HL-60 (cell line): ENCODE data around the gene UFM1.

ENCODE experiments used
- POLR2AphosphoS5 ChIP-seq: IDR thresholded peaks from 2 replicates; pipeline ENCODE4 v1.6.1; 2012; ENCODE audit warnings: low read depth
- SPI1 ChIP-seq: IDR thresholded peaks from 2 replicates; pipeline ENCODE4 v1.6.1; 2012; ENCODE audit warnings: low read depth, mild to moderate bottlenecking, borderline replicate concordance
- TF ChIP-seq, protein P1 (sequence below): IDR thresholded peaks from one replicate; pipeline ENCODE4 v1.5.1; 2011; ENCODE audit warnings: low read length, control low read depth, inconsistent platforms; ENCODE audit not compliant: insufficient read depth

DNA sequence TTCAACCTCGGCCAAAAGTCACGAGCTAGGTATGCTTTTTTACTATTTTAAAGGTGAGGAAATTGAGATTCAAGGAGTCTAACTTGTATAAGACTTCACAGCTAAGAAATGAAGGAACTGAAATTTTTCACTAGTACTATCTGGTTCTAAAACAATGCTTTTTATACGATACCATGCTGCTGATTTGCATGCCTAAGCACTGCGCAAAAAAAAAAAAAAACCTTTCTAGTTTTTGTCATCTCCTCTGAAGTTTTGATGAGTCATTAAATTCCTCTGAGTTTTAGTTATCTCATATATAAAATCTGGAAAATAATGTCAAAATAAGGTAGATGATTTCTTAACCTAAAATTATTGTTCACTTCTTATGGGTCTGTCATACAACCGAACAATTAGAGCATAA lies 28.0 kb upstream of the UFM1 start:
- TF ChIP-seq, protein P1, sequence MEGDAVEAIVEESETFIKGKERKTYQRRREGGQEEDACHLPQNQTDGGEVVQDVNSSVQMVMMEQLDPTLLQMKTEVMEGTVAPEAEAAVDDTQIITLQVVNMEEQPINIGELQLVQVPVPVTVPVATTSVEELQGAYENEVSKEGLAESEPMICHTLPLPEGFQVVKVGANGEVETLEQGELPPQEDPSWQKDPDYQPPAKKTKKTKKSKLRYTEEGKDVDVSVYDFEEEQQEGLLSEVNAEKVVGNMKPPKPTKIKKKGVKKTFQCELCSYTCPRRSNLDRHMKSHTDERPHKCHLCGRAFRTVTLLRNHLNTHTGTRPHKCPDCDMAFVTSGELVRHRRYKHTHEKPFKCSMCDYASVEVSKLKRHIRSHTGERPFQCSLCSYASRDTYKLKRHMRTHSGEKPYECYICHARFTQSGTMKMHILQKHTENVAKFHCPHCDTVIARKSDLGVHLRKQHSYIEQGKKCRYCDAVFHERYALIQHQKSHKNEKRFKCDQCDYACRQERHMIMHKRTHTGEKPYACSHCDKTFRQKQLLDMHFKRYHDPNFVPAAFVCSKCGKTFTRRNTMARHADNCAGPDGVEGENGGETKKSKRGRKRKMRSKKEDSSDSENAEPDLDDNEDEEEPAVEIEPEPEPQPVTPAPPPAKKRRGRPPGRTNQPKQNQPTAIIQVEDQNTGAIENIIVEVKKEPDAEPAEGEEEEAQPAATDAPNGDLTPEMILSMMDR = no peak
- TF ChIP-seq POLR2AphosphoS5 (no peak), SPI1 (no peak)
